ENCODE data around the gene SPARCL1. TPM values are rescaled to one million over a fixed set of nuclear protein-coding genes. Genes with fewer than 3 reads are reported as not detected.
"Not testable (repeated sequence)": the region's sequence is repeated elsewhere in the genome, so short reads cannot be mapped to it uniquely, and the experiment has no call there.

The SPARCL1 gene
- total RNA-seq, 2 donors from 2014 or later: 18.4 to 84.0 TPM

- no peak for DNase-seq
- Histone ChIP-seq H3K27ac (no peak overlapping the region), H3K4me3 (no peak overlapping the region), H3K9me3 (no peaks in the 10 kb centered on the region), H3K9ac (ENCODE audit: low read depth in 2 of 2, low read length in 2 of 2) (no peak overlapping the region), H3K27me3 (no peaks in the 10 kb centered on the region), H3K36me3 (no peaks in the 10 kb centered on the region), H3K4me1 (no peaks in the 10 kb centered on the region)
- intact Hi-C loops (cut with DNase I): no loop called here
- TF ChIP-seq CTCF (IDR thresholded peaks at IDR 0.05): no peak
These were observed 32.0 kb downstream of the SPARCL1 start for GRCh38 chr4:87497159-87497558.

GRCh38 chr4:87493115-87493514 is 36.1 kb downstream of the SPARCL1 start:
- no peak overlapping the region for H3K4me3 ChIP-seq
- no peak overlapping the region for H3K9ac ChIP-seq (ENCODE audit: low read depth in 2 of 2, low read length in 2 of 2)
- H3K4me1 ChIP-seq: no peaks in the 10 kb centered on the region
- no peak for TF ChIP-seq CTCF (IDR thresholded peaks at IDR 0.05)
- H3K36me3 ChIP-seq: no peaks in the 10 kb centered on the region
- H3K27me3 ChIP-seq: no peaks in the 10 kb centered on the region
- DNase-seq: no peak
- no peak overlapping the region for H3K27ac ChIP-seq
- intact Hi-C loops (cut with DNase I): no loop called here
- H3K9me3 ChIP-seq: no peaks in the 10 kb centered on the region

GRCh38 chr4:87491851-87492250 is 37.3 kb downstream of the SPARCL1 start:
- H3K9me3 ChIP-seq; DNase-seq; H3K27ac ChIP-seq; H3K27me3 ChIP-seq; intact Hi-C loops (cut with DNase I); H3K9ac ChIP-seq (ENCODE audit: low read depth in 2 of 2, low read length in 2 of 2); H3K36me3 ChIP-seq; H3K4me3 ChIP-seq; H3K4me1 ChIP-seq: not testable (repeated sequence)

- no peak for TF ChIP-seq CTCF (IDR thresholded peaks at IDR 0.05)
- Histone ChIP-seq H3K27me3 (no peaks in the 10 kb centered on the region), H3K4me1 (no peaks in the 10 kb centered on the region), H3K9me3 (no peaks in the 10 kb centered on the region), H3K9ac (ENCODE audit: low read depth in 2 of 2, low read length in 2 of 2) (no peak overlapping the region), H3K27ac (no peak overlapping the region), H3K4me3 (no peak overlapping the region), H3K36me3 (no peaks in the 10 kb centered on the region)
- no peak for DNase-seq
- intact Hi-C loops (cut with DNase I): no loop called here
These were observed 37.7 kb downstream of the SPARCL1 start for GRCh38 chr4:87491436-87491835.

GRCh38 chr4:87490664-87491369 is 38.4 kb downstream of the SPARCL1 start:
- Histone ChIP-seq H3K9me3 (no peaks in the 10 kb centered on the region), H3K9ac (ENCODE audit: low read depth in 2 of 2, low read length in 2 of 2) (no peak overlapping the region), H3K27ac (no peak overlapping the region), H3K4me1 (no peaks in the 10 kb centered on the region), H3K36me3 (no peaks in the 10 kb centered on the region), H3K27me3 (no peaks in the 10 kb centered on the region), H3K4me3 (no peak overlapping the region)
- TF ChIP-seq CTCF (IDR thresholded peaks at IDR 0.05): no peak
- intact Hi-C loops (cut with DNase I): no loop called here
- DNase-seq: no peak

- H3K27ac ChIP-seq: no peak overlapping the region
- H3K4me3 ChIP-seq: no peak overlapping the region
- no peaks in the 10 kb centered on the region for H3K36me3 ChIP-seq
These were observed 39.5 kb downstream of the SPARCL1 start for GRCh38 chr4:87489678-87490077.

GRCh38 chr4:87488666-87489065 is 40.5 kb downstream of the SPARCL1 start:
- H3K9me3 ChIP-seq; H3K27ac ChIP-seq; H3K9ac ChIP-seq (ENCODE audit: low read depth in 2 of 2, low read length in 2 of 2); H3K27me3 ChIP-seq; H3K4me3 ChIP-seq; H3K36me3 ChIP-seq; intact Hi-C loops (cut with DNase I); H3K4me1 ChIP-seq: not testable (repeated sequence)
- DNase-seq: peak; percentile 28

More at GRCh38 chr4:87489678-87490077, 39.5 kb downstream of the SPARCL1 start:
- no peak for TF ChIP-seq CTCF (IDR thresholded peaks at IDR 0.05)
- no peak for DNase-seq
- Histone ChIP-seq H3K9me3 (no peaks in the 10 kb centered on the region), H3K4me1 (no peaks in the 10 kb centered on the region), H3K27me3 (no peaks in the 10 kb centered on the region), H3K9ac (ENCODE audit: low read depth in 2 of 2, low read length in 2 of 2) (no peak overlapping the region)
- intact Hi-C loops (cut with DNase I): no loop called here

GRCh38 chr4:87483247-87483646 is 45.9 kb downstream of the SPARCL1 start:
- H3K4me3 ChIP-seq; H3K9me3 ChIP-seq; H3K27me3 ChIP-seq; H3K9ac ChIP-seq (ENCODE audit: low read depth in 2 of 2, low read length in 2 of 2); H3K27ac ChIP-seq; DNase-seq; H3K4me1 ChIP-seq; intact Hi-C loops (cut with DNase I); H3K36me3 ChIP-seq: not testable (repeated sequence)

All from colonic mucosa (tissue), 4 donors.